NOMO-1 treated with DMSO at 0.1 percent for 48 hours (cell line): ENCODE results near the gene BEND5.
A peak's percentile ranks its signal among the peaks of the same experiment; 100 is the strongest.

Experiments
- DNase-seq: peaks from one replicate; lab custom pipeline; 2025; ENCODE audit not compliant: unreplicated experiment; lab: John Stamatoyannopoulos, UW

The BEND5 gene

GRCh38 chr1:48726139-48726538, 50.6 kb downstream of the BEND5 start:
- no peak for DNase-seq

- no peak for DNase-seq
These were observed 51.2 kb downstream of the BEND5 start for GRCh38 chr1:48725341-48726046.

- no peak for DNase-seq
These were observed 55.8 kb downstream of the BEND5 start for GRCh38 chr1:48720929-48721328.

- no peak for DNase-seq
These were observed 58.0 kb downstream of the BEND5 start for GRCh38 chr1:48718705-48719104.

GRCh38 chr1:48718116-48718630, 58.5 kb downstream of the BEND5 start:
- DNase-seq, result no peak

GRCh38 chr1:48717082-48717481, 59.6 kb downstream of the BEND5 start:
- no peak for DNase-seq

- no peak for DNase-seq
These were observed 60.8 kb downstream of the BEND5 start for GRCh38 chr1:48715921-48716320.

- DNase-seq, result no peak
These were observed 65.8 kb downstream of the BEND5 start for GRCh38 chr1:48710915-48711314.

- no peak for DNase-seq
These were observed 66.4 kb downstream of the BEND5 start for GRCh38 chr1:48710318-48710717.

GRCh38 chr1:48704736-48705135, 72.0 kb downstream of the BEND5 start:
- no peak for DNase-seq

- DNase-seq, result no peak
These were observed 75.2 kb downstream of the BEND5 start for GRCh38 chr1:48701445-48701844.

GRCh38 chr1:48697066-48697707, 79.5 kb downstream of the BEND5 start:
- DNase-seq, result peak; percentile 45

- DNase-seq, result no peak
These were observed 81.5 kb downstream of the BEND5 start for GRCh38 chr1:48695161-48695560.

- DNase-seq, result no peak
These were observed 82.9 kb downstream of the BEND5 start for GRCh38 chr1:48693674-48694320.

GRCh38 chr1:48693180-48693579, 83.5 kb downstream of the BEND5 start:
- no peak for DNase-seq

- DNase-seq, result no peak
These were observed 84.5 kb downstream of the BEND5 start for GRCh38 chr1:48692235-48692634.

- no peak for DNase-seq
These were observed 85.2 kb downstream of the BEND5 start for GRCh38 chr1:48691429-48692001.

GRCh38 chr1:48688102-48688760, 88.5 kb downstream of the BEND5 start:
- peak; percentile 5 for DNase-seq

- no peak for DNase-seq
These were observed 89.2 kb downstream of the BEND5 start for GRCh38 chr1:48687282-48688045.

GRCh38 chr1:48686159-48686558, 90.5 kb downstream of the BEND5 start:
- DNase-seq, result no peak
